Spleen (tissue), 11 donors: ENCODE measurements around the gene CLINT1. TPM values are rescaled to one million over a fixed set of nuclear protein-coding genes. Genes with fewer than 3 reads are reported as not detected.

Experiments
- DNase-seq: peaks from one replicate; pipeline ENCODE4 v3.0.0-alpha.2; 2020
- H3K27ac ChIP-seq, 8 donors: fragments of 200-600 bp; sonication (generic) in 7 of 8; 1 replicate in 4 of 8; 2 replicates in 4 of 8; pipeline versions ENCODE4 v1.5.0 to v1.8.0; 2016 to 2021; ENCODE audit warnings: inconsistent platforms in 4 of 8, mild to moderate bottlenecking in 4 of 8, moderate library complexity in 1 of 8
- H3K27me3 ChIP-seq, 7 donors: fragments of 200-600 bp; sonication (generic) in 6 of 7; replicated peaks in 1 of 7; 1 replicate in 4 of 7; 2 replicates in 3 of 7; pipeline versions ENCODE4 v1.5.0 to v1.8.0; 2016 to 2021; ENCODE audit warnings: inconsistent platforms in 3 of 7, mild to moderate bottlenecking in 1 of 7
- H3K36me3 ChIP-seq, 6 donors: fragments of 200-600 bp; sonication (generic) in 5 of 6; 1 replicate in 4 of 6; 2 replicates in 2 of 6; pipeline versions ENCODE4 v1.5.0 to v1.8.0; 2016 to 2021; ENCODE audit warnings: inconsistent platforms in 2 of 6
- H3K4me1 ChIP-seq, 6 donors: fragments of 200-600 bp; sonication (generic) in 5 of 6; 1 replicate in 3 of 6; 2 replicates in 3 of 6; pipeline versions ENCODE4 v1.5.0 to v1.8.0; 2016 to 2021; ENCODE audit warnings: inconsistent platforms in 3 of 6
- H3K4me3 ChIP-seq, 8 donors: fragments of 200-600 bp; sonication (generic) in 7 of 8; 1 replicate in 4 of 8; 2 replicates in 4 of 8; pipeline versions ENCODE4 v1.5.0 to v1.8.0; 2016 to 2021; ENCODE audit warnings: inconsistent platforms in 4 of 8, mild to moderate bottlenecking in 4 of 8, moderate library complexity in 2 of 8
- H3K9me3 ChIP-seq, 8 donors: fragments of 200-600 bp; sonication (generic) in 7 of 8; 1 replicate in 4 of 8; 2 replicates in 4 of 8; pipeline versions ENCODE4 v1.5.0 to v1.8.0; 2016 to 2021; ENCODE audit warnings: inconsistent platforms in 4 of 8
- POLR2A ChIP-seq, 3 donors: fragments of 450-650 bp; IDR thresholded peaks; one replicate each; pipeline ENCODE4 v1.5.1; 2017; ENCODE audit warnings: antibody characterized with exemption in 3 of 3, mild to moderate bottlenecking in 1 of 3
- POLR2AphosphoS5 ChIP-seq, 3 donors: sonication (generic); formaldehyde crosslinking; IDR thresholded peaks; one replicate each; pipeline ENCODE4 v1.5.1; 2017; ENCODE audit warnings: antibody characterized with exemption in 3 of 3
- WGBS, 5 donors: extraction: QIAGEN DNeasy Blood & Tissue Kit in 3 of 5; methylation state at CpG; one replicate each; pipeline versions ENCODE4 v1.1.5 to v1.1.7; 2013 to 2018; 5-methylcytosine and 5-hydroxymethylcytosine counted together
- intact Hi-C: fragments of 100-400 bp; cut with DNase I; formaldehyde crosslinking; loops from one replicate; pipeline ENCODE4 v1.15.0; 2023; ENCODE audit warnings: low total_unique reads
- polyA plus RNA-seq, 3 donors: library from polyadenylated mRNA; stranded (reverse); fragments of 200-250 nt; gene quantifications; one replicate each; pipeline ENCODE4 v1.2.1, GENCODE V29; 2013
- total RNA-seq, 7 donors: library from RNA; depleted of rRNA in 3 of 7; stranded (reverse); fragments of >200 nt in 3 of 7; fragmentation: NEBNext Ultra II Directional in 4 of 7; extraction: Animal tissue kit (Norgen Biotek cat#: 25700) in 4 of 7; gene quantifications; one replicate each; pipeline versions ENCODE4 v1.1.0 to v1.2.1, GENCODE V29; 2016 to 2021
- TF ChIP-seq, protein P1 (sequence below), 11 experiments: fragments of 200-600 bp in 7 of 11; fragments of 450-650 bp in 4 of 11; sonication (generic) in 4 of 11; IDR thresholded peaks in 8 of 11; conservative IDR thresholded peaks in 3 of 11; 1 replicate in 7 of 11; 2 replicates in 4 of 11; pipeline versions ENCODE4 v1.4.0 to v1.8.0; 2016 to 2021; ENCODE audit warnings: antibody characterized with exemption in 11 of 11, inconsistent platforms in 4 of 11, mild to moderate bottlenecking in 1 of 11
- donor health status: healthy with polysubstance abuse.
- donor health status: DM: no; HTN: no; CAD: no; lungs with moderate emphysema.
- donor health status: DM: no; HTN: no; CAD: no.
- donor health status: Bipolar disorder and iron deficiency.
- donor health status: healthy.
- donor health status: DM: no; HTN: no; CAD: no.
- donor health status: DM: yes; HTN: yes; CAD: no.

The CLINT1 gene
- total and polyA plus RNA-seq, 10 donors: 26.7 to 130 (median 62.4) TPM

DNA sequence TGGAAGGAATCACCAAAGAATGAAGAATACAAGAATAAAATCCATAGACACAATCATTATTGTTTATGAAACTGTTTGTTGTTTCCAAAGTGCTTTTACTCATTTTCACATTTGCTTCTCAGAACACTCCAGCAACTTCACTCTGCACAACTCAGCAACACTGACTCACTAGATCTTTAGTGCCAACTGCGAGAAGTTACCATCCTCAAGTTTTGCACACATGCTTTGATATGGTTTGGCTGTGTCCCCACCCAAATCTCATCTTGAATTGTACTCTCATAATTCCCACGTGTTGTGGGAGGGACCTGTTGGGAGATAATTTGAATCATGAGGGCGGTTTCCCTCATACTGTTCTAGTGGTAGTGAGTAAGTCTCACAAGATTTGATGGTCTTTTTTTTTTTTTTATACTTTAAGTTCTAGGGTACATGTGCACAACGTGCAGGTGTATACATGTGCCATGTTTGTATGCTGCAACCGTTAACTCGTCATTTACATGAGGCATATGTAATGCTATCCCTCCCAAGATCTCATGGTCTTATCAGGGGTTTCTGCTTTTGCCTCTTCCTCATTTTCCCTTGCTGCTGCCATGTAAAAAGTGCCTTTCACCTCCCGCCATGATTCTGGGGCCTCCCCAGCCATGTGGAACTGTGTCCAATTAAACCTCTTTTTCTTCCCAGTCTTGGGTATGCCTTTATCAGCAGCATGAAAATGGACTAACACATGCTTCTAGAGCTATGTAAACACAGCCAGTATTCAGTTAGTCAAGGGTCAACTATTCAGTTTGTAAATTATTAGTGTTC is 36.9 kb downstream of the CLINT1 start:
- Histone ChIP-seq H3K36me3 (peaks cover 0 to 4% (median 0%) of the 10 kb centered on the region in 6 donors), H3K4me1 (peaks cover 11 to 54% (median 20%) of the 10 kb centered on the region in 6 donors), H3K27me3 (no peaks in the 10 kb centered on the region), H3K27ac (no peak overlapping the region), H3K4me3 (no peak overlapping the region), H3K9me3 (peaks cover 0 to 5% (median 0%) of the 10 kb centered on the region in 8 donors)
- 89 to 97% (median 92%) methylated on average over 7 of the region's 7 CpGs for WGBS, 5 donors
- TF ChIP-seq POLR2AphosphoS5 (IDR thresholded peaks at IDR 0.05) (no peak), POLR2A (IDR thresholded peaks at IDR 0.05) (no peak)
- TF ChIP-seq, protein P1, sequence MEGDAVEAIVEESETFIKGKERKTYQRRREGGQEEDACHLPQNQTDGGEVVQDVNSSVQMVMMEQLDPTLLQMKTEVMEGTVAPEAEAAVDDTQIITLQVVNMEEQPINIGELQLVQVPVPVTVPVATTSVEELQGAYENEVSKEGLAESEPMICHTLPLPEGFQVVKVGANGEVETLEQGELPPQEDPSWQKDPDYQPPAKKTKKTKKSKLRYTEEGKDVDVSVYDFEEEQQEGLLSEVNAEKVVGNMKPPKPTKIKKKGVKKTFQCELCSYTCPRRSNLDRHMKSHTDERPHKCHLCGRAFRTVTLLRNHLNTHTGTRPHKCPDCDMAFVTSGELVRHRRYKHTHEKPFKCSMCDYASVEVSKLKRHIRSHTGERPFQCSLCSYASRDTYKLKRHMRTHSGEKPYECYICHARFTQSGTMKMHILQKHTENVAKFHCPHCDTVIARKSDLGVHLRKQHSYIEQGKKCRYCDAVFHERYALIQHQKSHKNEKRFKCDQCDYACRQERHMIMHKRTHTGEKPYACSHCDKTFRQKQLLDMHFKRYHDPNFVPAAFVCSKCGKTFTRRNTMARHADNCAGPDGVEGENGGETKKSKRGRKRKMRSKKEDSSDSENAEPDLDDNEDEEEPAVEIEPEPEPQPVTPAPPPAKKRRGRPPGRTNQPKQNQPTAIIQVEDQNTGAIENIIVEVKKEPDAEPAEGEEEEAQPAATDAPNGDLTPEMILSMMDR (IDR thresholded peaks at IDR 0.05 in 8 of 11, conservative IDR thresholded peaks at IDR 0.05 in 3 of 11): no peak
- intact Hi-C loops: loop anchor here (2.0 kb wide), 1 partner anchor 127 kb away; no protein-coding TSS in a partner anchor
- no peak for DNase-seq

DNA sequence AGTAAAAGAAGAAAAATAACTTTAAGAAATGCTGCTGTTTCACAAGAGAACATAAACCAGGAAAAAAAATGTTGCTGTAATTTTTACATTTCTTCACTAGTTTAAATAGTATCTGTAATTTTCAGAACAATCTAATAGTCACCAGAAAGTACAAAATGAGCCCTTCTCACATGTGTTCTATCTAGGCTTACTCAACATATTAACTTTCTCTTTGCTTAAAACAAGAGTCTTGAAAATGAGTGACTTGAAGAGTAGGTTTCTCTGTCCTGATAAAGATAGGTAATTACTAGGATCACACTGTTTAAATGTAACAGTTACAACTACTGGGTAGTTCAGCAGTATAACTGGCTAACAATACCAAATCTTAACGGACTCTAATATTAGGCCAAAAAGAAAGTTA is 37.5 kb downstream of the CLINT1 start:
- peaks cover 0 to 8% (median under 1%) of the 10 kb centered on the region in 6 donors for H3K36me3 ChIP-seq
- H3K9me3 ChIP-seq: peaks cover 0 to 5% (median 0%) of the 10 kb centered on the region in 8 donors
- no peak for TF ChIP-seq POLR2A (IDR thresholded peaks at IDR 0.05)
- no peak for TF ChIP-seq POLR2AphosphoS5 (IDR thresholded peaks at IDR 0.05)
- TF ChIP-seq, protein P1 (IDR thresholded peaks at IDR 0.05 in 8 of 11, conservative IDR thresholded peaks at IDR 0.05 in 3 of 11): no peak
- no peaks in the 10 kb centered on the region for H3K27me3 ChIP-seq
- no peak for DNase-seq
- intact Hi-C loops: loop anchor here (2.0 kb wide), 1 partner anchor 127 kb away; no protein-coding TSS in a partner anchor
- H3K27ac ChIP-seq: no peak overlapping the region
- peaks cover 7 to 48% (median 17%) of the 10 kb centered on the region in 6 donors for H3K4me1 ChIP-seq
- 90 to 98% (median 95%) methylated on average over 1 of the region's 1 CpG for WGBS, 5 donors
- no peak overlapping the region for H3K4me3 ChIP-seq

DNA sequence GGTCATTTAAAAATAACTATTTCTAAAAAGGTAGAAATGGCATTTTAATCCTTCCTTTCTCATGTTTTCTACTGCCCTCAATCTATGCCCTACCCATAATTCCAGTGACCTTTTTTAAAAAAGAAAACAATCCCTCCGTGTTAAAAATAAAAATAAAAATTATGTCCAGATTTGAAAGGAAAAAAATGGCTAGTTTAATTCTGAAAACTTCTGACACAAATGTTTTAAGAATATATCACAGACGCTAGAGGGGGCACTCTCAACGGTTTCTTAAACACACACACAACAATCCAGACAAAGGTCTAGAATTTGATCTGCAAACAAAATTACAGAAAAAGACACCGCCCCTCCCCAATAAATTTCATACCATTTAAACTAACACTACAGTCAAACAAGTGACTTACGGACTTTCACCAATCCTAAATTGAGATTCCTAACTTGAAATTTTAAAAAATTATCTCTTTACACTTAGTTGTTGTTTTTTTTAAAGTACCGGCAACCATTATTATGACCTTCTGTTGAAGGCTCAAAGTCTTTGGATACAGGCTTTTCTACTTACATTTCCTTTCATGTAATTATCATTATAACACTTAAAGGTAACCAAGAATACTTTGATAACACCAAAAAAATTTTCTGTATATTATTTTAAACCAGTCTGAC is 38.2 kb downstream of the CLINT1 start:
- Histone ChIP-seq H3K9me3 (peaks cover 0 to 5% (median 0%) of the 10 kb centered on the region in 8 donors), H3K4me1 (peaks cover 4 to 41% (median 14%) of the 10 kb centered on the region in 6 donors), H3K27ac (no peak overlapping the region), H3K4me3 (no peak overlapping the region), H3K36me3 (peaks cover 0 to 15% (median 4%) of the 10 kb centered on the region in 6 donors), H3K27me3 (no peaks in the 10 kb centered on the region)
- TF ChIP-seq, protein P1 (IDR thresholded peaks at IDR 0.05 in 8 of 11, conservative IDR thresholded peaks at IDR 0.05 in 3 of 11): peak in 7 of 11 experiments; percentile 25 to 50 (median 38)
- no peak for TF ChIP-seq POLR2AphosphoS5 (IDR thresholded peaks at IDR 0.05)
- no peak for TF ChIP-seq POLR2A (IDR thresholded peaks at IDR 0.05)
- DNase-seq: no peak
- intact Hi-C loops: loop anchor here (2.0 kb wide), 1 partner anchor 128 kb away; no protein-coding TSS in a partner anchor
- 26 to 37% (median 32%) methylated on average over 6 of the region's 6 CpGs for WGBS, 5 donors
